ENCODE measurements around the gene MAPK8.

DNA sequence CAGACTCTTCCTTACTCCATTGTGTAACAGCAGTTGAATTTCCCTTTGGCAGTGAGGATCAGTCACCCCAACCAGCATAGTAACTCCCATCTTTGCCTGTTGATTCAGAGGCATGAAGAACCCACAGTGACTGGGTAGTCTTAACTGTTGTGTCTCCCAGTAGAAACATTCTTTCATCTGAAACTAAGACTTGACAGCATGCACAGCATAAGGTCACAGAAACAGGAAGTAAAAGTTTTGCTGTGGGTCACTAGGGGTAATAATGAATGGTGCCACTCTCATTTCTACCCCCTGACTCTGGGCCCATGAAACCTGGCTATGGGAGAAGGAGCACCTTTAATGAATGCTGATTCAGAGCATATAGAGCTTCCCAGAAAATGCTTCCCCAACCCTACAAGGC is 23.6 kb upstream of the MAPK8 start:
- no peak for TF ChIP-seq EZH2 (IDR thresholded peaks at IDR 0.05; ENCODE audit: borderline replicate concordance, low read depth, low read length, severe bottlenecking)
- TF ChIP-seq, protein P1, sequence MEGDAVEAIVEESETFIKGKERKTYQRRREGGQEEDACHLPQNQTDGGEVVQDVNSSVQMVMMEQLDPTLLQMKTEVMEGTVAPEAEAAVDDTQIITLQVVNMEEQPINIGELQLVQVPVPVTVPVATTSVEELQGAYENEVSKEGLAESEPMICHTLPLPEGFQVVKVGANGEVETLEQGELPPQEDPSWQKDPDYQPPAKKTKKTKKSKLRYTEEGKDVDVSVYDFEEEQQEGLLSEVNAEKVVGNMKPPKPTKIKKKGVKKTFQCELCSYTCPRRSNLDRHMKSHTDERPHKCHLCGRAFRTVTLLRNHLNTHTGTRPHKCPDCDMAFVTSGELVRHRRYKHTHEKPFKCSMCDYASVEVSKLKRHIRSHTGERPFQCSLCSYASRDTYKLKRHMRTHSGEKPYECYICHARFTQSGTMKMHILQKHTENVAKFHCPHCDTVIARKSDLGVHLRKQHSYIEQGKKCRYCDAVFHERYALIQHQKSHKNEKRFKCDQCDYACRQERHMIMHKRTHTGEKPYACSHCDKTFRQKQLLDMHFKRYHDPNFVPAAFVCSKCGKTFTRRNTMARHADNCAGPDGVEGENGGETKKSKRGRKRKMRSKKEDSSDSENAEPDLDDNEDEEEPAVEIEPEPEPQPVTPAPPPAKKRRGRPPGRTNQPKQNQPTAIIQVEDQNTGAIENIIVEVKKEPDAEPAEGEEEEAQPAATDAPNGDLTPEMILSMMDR (IDR thresholded peaks at IDR 0.05; ENCODE audit: borderline replicate concordance, extremely low read depth, low read length, poor library complexity, severe bottlenecking) = no peak

Measured in DND-41 (cell line).